ENCODE results near the gene CAPS.

Gene CAPS

GRCh38 chr19:5914358-5914774 is 312 bp downstream of the CAPS start:
- no peak overlapping the region for H3K4me3 Mint-ChIP-seq
- ATAC-seq = no peak
- no peaks in the 10 kb centered on the region for H3K9me3 Mint-ChIP-seq
- H3K4me1 Mint-ChIP-seq = no peaks in the 10 kb centered on the region
- H3K27me3 Mint-ChIP-seq = no peaks in the 10 kb centered on the region
- H3K27ac Mint-ChIP-seq = no peak overlapping the region
- DNase-seq = no peak
- peaks cover 5% of the 10 kb centered on the region for H3K36me3 Mint-ChIP-seq (ENCODE audit: low read depth)

DNA sequence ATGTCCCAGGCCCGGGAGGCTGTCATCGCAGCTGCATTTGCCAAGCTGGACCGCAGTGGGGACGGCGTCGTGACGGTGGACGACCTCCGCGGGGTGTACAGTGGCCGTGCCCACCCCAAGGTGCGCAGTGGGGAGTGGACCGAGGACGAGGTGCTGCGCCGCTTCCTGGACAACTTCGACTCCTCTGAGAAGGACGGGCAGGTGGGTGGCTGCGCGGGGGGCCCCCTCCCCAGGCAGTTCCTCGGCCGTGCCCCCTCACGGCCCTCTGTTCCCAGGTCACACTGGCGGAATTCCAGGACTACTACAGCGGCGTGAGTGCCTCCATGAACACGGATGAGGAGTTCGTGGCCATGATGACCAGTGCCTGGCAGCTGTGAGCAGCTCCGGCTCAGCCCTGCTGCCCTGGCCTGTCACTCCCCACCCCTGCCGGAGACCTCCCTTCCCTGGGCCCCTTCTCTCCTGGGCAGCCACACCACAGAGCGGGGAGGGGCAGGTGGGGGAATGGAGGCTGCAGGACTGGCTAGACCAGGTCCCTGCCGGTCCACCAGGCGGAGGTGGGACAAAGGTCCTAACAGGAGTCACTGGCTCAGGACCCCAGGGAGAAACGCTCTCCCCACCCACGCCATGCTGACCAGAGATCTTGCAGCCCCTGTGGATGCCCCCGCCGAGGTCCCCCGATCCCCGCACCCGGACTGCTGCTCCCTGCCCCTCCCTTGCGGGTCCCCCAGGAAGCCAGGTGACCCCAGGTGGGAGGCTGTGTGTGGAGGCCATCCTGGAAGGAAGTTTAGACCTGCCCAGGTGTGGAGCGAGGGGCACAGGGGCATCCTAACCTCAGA is 1.1 kb downstream of the CAPS start:
- H3K4me1 Mint-ChIP-seq = no peaks in the 10 kb centered on the region
- no peaks in the 10 kb centered on the region for H3K9me3 Mint-ChIP-seq
- no peak overlapping the region for H3K4me3 Mint-ChIP-seq
- no peak for ATAC-seq
- H3K36me3 Mint-ChIP-seq (ENCODE audit: low read depth) = peaks cover 8% of the 10 kb centered on the region
- no peaks in the 10 kb centered on the region for H3K27me3 Mint-ChIP-seq
- DNase-seq = no peak
- H3K27ac Mint-ChIP-seq = no peak overlapping the region

- no peaks in the 10 kb centered on the region for H3K4me1 Mint-ChIP-seq
These were observed 1.7 kb downstream of the CAPS start for GRCh38 chr19:5915782-5916165.

GRCh38 chr19:5916181-5916708 is 2.2 kb downstream of the CAPS start:
- no peaks in the 10 kb centered on the region for H3K27me3 Mint-ChIP-seq
- H3K27ac Mint-ChIP-seq = no peak overlapping the region
- ATAC-seq = no peak
- DNase-seq = no peak
- H3K4me3 Mint-ChIP-seq = no peak overlapping the region
- no peaks in the 10 kb centered on the region for H3K4me1 Mint-ChIP-seq
- peaks cover 8% of the 10 kb centered on the region for H3K36me3 Mint-ChIP-seq (ENCODE audit: low read depth)
- no peaks in the 10 kb centered on the region for H3K9me3 Mint-ChIP-seq

More at GRCh38 chr19:5915782-5916165, 1.7 kb downstream of the CAPS start:
- H3K9me3 Mint-ChIP-seq = no peaks in the 10 kb centered on the region
- no peak overlapping the region for H3K27ac Mint-ChIP-seq
- DNase-seq (no peak), ATAC-seq (no peak)
- no peaks in the 10 kb centered on the region for H3K27me3 Mint-ChIP-seq
- H3K4me3 Mint-ChIP-seq = no peak overlapping the region
- peaks cover 8% of the 10 kb centered on the region for H3K36me3 Mint-ChIP-seq (ENCODE audit: low read depth)

- H3K27ac Mint-ChIP-seq = no peak overlapping the region
- H3K9me3 Mint-ChIP-seq = no peaks in the 10 kb centered on the region
- H3K36me3 Mint-ChIP-seq (ENCODE audit: low read depth) = peaks cover 15% of the 10 kb centered on the region
- DNase-seq (no peak), ATAC-seq (no peak)
- H3K4me1 Mint-ChIP-seq = no peaks in the 10 kb centered on the region
- H3K4me3 Mint-ChIP-seq = no peak overlapping the region
- no peaks in the 10 kb centered on the region for H3K27me3 Mint-ChIP-seq
These were observed 3.5 kb downstream of the CAPS start for GRCh38 chr19:5917431-5918107.

- no peak for DNase-seq
- Mint-ChIP-seq H3K36me3 (ENCODE audit: low read depth) (peaks cover 20% of the 10 kb centered on the region), H3K9me3 (no peaks in the 10 kb centered on the region), H3K4me1 (no peaks in the 10 kb centered on the region), H3K27ac (no peak overlapping the region), H3K4me3 (no peak overlapping the region), H3K27me3 (no peaks in the 10 kb centered on the region)
- ATAC-seq = no peak
These were observed 4.5 kb downstream of the CAPS start for GRCh38 chr19:5918463-5919079.

DNA sequence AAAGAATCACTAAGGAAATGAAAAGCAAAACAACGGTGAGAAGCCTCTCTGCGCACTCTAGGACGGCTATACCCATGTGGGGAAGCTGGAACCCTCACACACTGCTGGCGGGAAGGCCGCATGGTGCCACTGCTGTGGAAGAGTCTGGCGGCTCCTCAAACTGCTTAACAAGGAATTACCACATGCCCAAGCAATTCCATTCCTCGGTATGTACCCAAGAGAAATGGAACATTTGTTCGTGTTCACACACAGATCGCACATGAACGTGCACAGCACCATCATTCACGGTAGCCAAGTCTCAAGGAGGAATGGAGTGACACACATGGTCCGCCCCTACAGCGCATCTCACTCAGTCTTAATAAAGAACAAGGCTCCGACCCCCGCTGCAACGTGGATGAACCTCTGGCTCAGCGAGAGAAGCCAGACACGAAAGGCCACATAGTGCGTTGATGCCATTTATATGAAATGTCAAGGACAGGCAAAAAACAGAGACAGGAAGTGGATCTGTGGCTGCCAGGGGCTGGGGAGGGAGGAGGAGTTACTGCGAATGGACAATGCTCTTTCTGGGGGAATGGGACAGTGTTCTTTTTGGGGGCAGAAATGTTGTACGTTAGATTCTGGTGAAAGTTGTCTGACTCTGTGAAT is 7.6 kb downstream of the CAPS start:
- ATAC-seq (no peak), DNase-seq (no peak)
- H3K36me3 Mint-ChIP-seq (ENCODE audit: low read depth) = peaks cover 21% of the 10 kb centered on the region
- peak overlapping the region; percentile 65 for H3K27ac Mint-ChIP-seq
- H3K4me1 Mint-ChIP-seq = no peaks in the 10 kb centered on the region
- H3K27me3 Mint-ChIP-seq = no peaks in the 10 kb centered on the region
- H3K9me3 Mint-ChIP-seq = no peaks in the 10 kb centered on the region
- no peak overlapping the region for H3K4me3 Mint-ChIP-seq

- Mint-ChIP-seq H3K27ac (peak overlapping the region; percentile 65), H3K27me3 (no peaks in the 10 kb centered on the region), H3K4me3 (no peak overlapping the region), H3K36me3 (ENCODE audit: low read depth) (peaks cover 24% of the 10 kb centered on the region), H3K4me1 (no peaks in the 10 kb centered on the region), H3K9me3 (no peaks in the 10 kb centered on the region)
- ATAC-seq (no peak), DNase-seq (no peak)
These were observed 8.1 kb downstream of the CAPS start for GRCh38 chr19:5922161-5922545.

- no peaks in the 10 kb centered on the region for H3K9me3 Mint-ChIP-seq
- no peak for ATAC-seq
- H3K27ac Mint-ChIP-seq = peak overlapping the region; percentile 37
- H3K36me3 Mint-ChIP-seq (ENCODE audit: low read depth) = peaks cover 29% of the 10 kb centered on the region
- DNase-seq = no peak
- H3K4me1 Mint-ChIP-seq = no peaks in the 10 kb centered on the region
- H3K4me3 Mint-ChIP-seq = no peak overlapping the region
- no peaks in the 10 kb centered on the region for H3K27me3 Mint-ChIP-seq
These were observed 9.3 kb downstream of the CAPS start for GRCh38 chr19:5923356-5923755.

DNA sequence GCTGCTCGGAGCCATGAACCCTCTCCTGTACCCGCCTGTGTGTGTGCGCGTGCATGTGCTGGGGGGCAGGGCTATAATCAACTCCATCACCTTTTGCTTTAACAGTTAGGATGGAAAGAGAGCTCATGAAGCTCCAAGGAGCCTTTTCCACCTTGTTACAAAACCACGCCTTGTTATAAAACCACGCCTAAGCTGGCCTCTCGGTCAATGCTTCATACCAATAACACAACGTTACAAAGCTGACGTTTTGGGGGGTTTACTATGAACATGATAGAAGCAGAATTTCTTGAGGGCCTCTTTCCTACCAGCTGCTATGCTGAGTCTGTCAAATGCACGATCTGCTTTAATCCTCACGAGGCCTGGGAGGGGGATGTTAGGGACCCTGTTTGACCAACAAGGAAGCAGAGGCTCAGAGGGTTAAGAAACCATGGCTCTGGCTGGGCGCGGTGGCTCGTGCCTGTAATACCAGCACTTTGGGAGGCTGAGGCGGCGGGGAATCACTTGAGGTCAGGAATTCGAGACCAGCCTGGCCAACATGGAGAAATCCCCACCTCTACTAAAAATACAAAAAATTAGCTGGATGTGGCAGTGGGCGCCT is 11.9 kb downstream of the CAPS start:
- H3K9me3 Mint-ChIP-seq = no peaks in the 10 kb centered on the region

GRCh38 chr19:5926641-5927440 is 12.8 kb downstream of the CAPS start:
- ATAC-seq = no peak
- Mint-ChIP-seq H3K9me3 (no peaks in the 10 kb centered on the region), H3K27ac (no peak overlapping the region), H3K4me1 (no peaks in the 10 kb centered on the region), H3K27me3 (no peaks in the 10 kb centered on the region), H3K4me3 (no peak overlapping the region), H3K36me3 (ENCODE audit: low read depth) (peaks cover 35% of the 10 kb centered on the region)
- no peak for DNase-seq

More for the DNA sequence above, 11.9 kb downstream of the CAPS start:
- DNase-seq (no peak), ATAC-seq (no peak)
- H3K4me3 Mint-ChIP-seq = no peak overlapping the region
- H3K27me3 Mint-ChIP-seq = no peaks in the 10 kb centered on the region
- H3K27ac Mint-ChIP-seq = no peak overlapping the region
- H3K4me1 Mint-ChIP-seq = no peaks in the 10 kb centered on the region
- H3K36me3 Mint-ChIP-seq (ENCODE audit: low read depth) = peaks cover 35% of the 10 kb centered on the region

- no peak overlapping the region for H3K4me3 Mint-ChIP-seq
- no peaks in the 10 kb centered on the region for H3K9me3 Mint-ChIP-seq
- H3K4me1 Mint-ChIP-seq = no peaks in the 10 kb centered on the region
- peaks cover 31% of the 10 kb centered on the region for H3K36me3 Mint-ChIP-seq (ENCODE audit: low read depth)
- no peak for DNase-seq
- H3K27ac Mint-ChIP-seq = no peak overlapping the region
- no peaks in the 10 kb centered on the region for H3K27me3 Mint-ChIP-seq
- ATAC-seq = no peak
These were observed 13.4 kb downstream of the CAPS start for GRCh38 chr19:5927441-5927821.

GRCh38 chr19:5929179-5929578 is 15.1 kb downstream of the CAPS start:
- Mint-ChIP-seq H3K4me1 (no peaks in the 10 kb centered on the region), H3K4me3 (no peak overlapping the region), H3K36me3 (ENCODE audit: low read depth) (peaks cover 26% of the 10 kb centered on the region), H3K9me3 (no peaks in the 10 kb centered on the region), H3K27me3 (no peaks in the 10 kb centered on the region), H3K27ac (no peak overlapping the region)
- ATAC-seq = no peak
- DNase-seq = no peak

All from activated naive CD8-positive, alpha-beta T cell treated with anti-CD3 and anti-CD28 coated beads, Interleukin-2, amount 50 U/mL, for 24 hours (primary cell).